H9 (cell line): ENCODE measurements around the gene ST8SIA6. TPM values are rescaled to one million over a fixed set of nuclear protein-coding genes. Genes with fewer than 3 reads are reported as not detected.

ENCODE experiments used
- DNase-seq: peaks from one replicate; pipeline ENCODE4 v3.0.0-alpha.2; 2017
- H2AFZ ChIP-seq: one replicate; pipeline ENCODE4 v1.6.1; 2013; ENCODE audit warnings: mild to moderate bottlenecking, low read length, control low read depth, moderate library complexity
- H2AK5ac ChIP-seq: 2 replicates; pipeline ENCODE4 v1.6.1; 2013; ENCODE audit warnings: low read length, control low read depth, mixed read lengths; ENCODE audit not compliant: insufficient read length
- H2BK120ac ChIP-seq: one replicate; pipeline ENCODE4 v1.6.1; 2013; ENCODE audit warnings: low read depth, mild to moderate bottlenecking, low read length, control low read depth, inconsistent platforms; ENCODE audit not compliant: poor library complexity, severe bottlenecking
- H2BK12ac ChIP-seq: 2 replicates; pipeline ENCODE4 v1.6.1; 2013; ENCODE audit warnings: low read length, control low read depth, mixed read lengths, low read depth; ENCODE audit not compliant: insufficient read length
- H2BK15ac ChIP-seq: 2 replicates; pipeline ENCODE4 v1.6.1; 2013; ENCODE audit warnings: low read depth, low read length, control low read depth
- H2BK20ac ChIP-seq: one replicate; pipeline ENCODE4 v1.6.1; 2013; ENCODE audit warnings: low read depth, mild to moderate bottlenecking, low read length, control low read depth, inconsistent platforms; ENCODE audit not compliant: poor library complexity, severe bottlenecking
- H2BK5ac ChIP-seq: 2 replicates; pipeline ENCODE4 v1.6.1; 2013; ENCODE audit warnings: low read length, control low read depth, mixed read lengths; ENCODE audit not compliant: insufficient read length
- H3K14ac ChIP-seq: 2 replicates; pipeline ENCODE4 v1.6.1; 2013; ENCODE audit warnings: low read length, control low read depth; ENCODE audit not compliant: insufficient read depth
- H3K18ac ChIP-seq: 2 replicates; pipeline ENCODE4 v1.6.1; 2013; ENCODE audit warnings: low read depth, mild to moderate bottlenecking, mixed read lengths, low read length, control low read depth; ENCODE audit not compliant: insufficient read length
- H3K23ac ChIP-seq: 2 replicates; pipeline ENCODE4 v1.6.1; 2013; ENCODE audit warnings: low read length, control low read depth, mixed read lengths, low read depth; ENCODE audit not compliant: insufficient read length
- H3K23me2 ChIP-seq: 2 replicates; pipeline ENCODE4 v1.6.1; 2013; ENCODE audit warnings: low read depth, mild to moderate bottlenecking, mixed read lengths, low read length, control low read depth; ENCODE audit not compliant: insufficient read length, poor library complexity, severe bottlenecking
- H3K27ac ChIP-seq: 2 replicates; pipeline ENCODE4 v1.5.1; 2013; ENCODE audit warnings: low read length, control low read depth, mixed read lengths, low read depth; ENCODE audit not compliant: insufficient read length
- H3K27me3 ChIP-seq: 2 replicates; pipeline ENCODE4 v1.6.1; 2013; ENCODE audit warnings: low read length, control low read depth, inconsistent platforms; ENCODE audit not compliant: insufficient read depth
- H3K4ac ChIP-seq: 2 replicates; pipeline ENCODE4 v1.6.1; 2013; ENCODE audit warnings: low read depth, mild to moderate bottlenecking, control low read depth, inconsistent platforms, low read length, moderate library complexity
- H3K4me1 ChIP-seq: 2 replicates; pipeline ENCODE4 v1.6.1; 2013; ENCODE audit warnings: low read length, control low read depth, inconsistent platforms; ENCODE audit not compliant: insufficient read depth
- H3K4me2 ChIP-seq: 2 replicates; pipeline ENCODE4 v1.6.1; 2013; ENCODE audit warnings: low read length, control low read depth, mixed read lengths; ENCODE audit not compliant: insufficient read length, insufficient read depth
- H3K56ac ChIP-seq: 2 replicates; pipeline ENCODE4 v1.6.1; 2013; ENCODE audit warnings: low read depth, mild to moderate bottlenecking, mixed read lengths, low read length, control low read depth; ENCODE audit not compliant: insufficient read length
- H3K79me1 ChIP-seq: 2 replicates; pipeline ENCODE4 v1.6.1; 2013; ENCODE audit warnings: low read depth, mild to moderate bottlenecking, moderate library complexity, low read length, control low read depth, inconsistent platforms; ENCODE audit not compliant: insufficient read depth, poor library complexity, severe bottlenecking
- H3K79me2 ChIP-seq: 2 replicates; pipeline ENCODE4 v1.6.1; 2013; ENCODE audit warnings: low read length, control low read depth, inconsistent platforms; ENCODE audit not compliant: insufficient read depth
- H3K9ac ChIP-seq: 2 replicates; pipeline ENCODE4 v1.6.1; 2013; ENCODE audit warnings: low read length, control low read depth, mixed read lengths; ENCODE audit not compliant: insufficient read length; ENCODE audit errors: extremely low read depth
- H3K9me3 ChIP-seq: one replicate; pipeline ENCODE4 v1.6.1; 2013; ENCODE audit warnings: low read depth, low read length, inconsistent platforms; ENCODE audit not compliant: control insufficient read depth
- H3T11ph ChIP-seq: one replicate; pipeline ENCODE4 v1.6.1; 2013; ENCODE audit warnings: mild to moderate bottlenecking, low read length, control low read depth, inconsistent platforms
- H4K20me1 ChIP-seq: one replicate; pipeline ENCODE4 v1.6.1; 2013; ENCODE audit not compliant: control insufficient read depth, insufficient read length, insufficient read depth
- H4K5ac ChIP-seq: 2 replicates; pipeline ENCODE4 v1.6.1; 2013; ENCODE audit warnings: low read depth, mild to moderate bottlenecking, mixed read lengths, low read length, control low read depth; ENCODE audit not compliant: insufficient read length
- H4K8ac ChIP-seq: replicated peaks from 2 replicates; pipeline ENCODE4 v1.6.1; 2013; ENCODE audit warnings: low read length, control low read depth, mixed read lengths, low read depth; ENCODE audit not compliant: insufficient read length
- H4K91ac ChIP-seq: 2 replicates; pipeline ENCODE4 v1.6.1; 2013; ENCODE audit warnings: low read depth, mild to moderate bottlenecking, moderate library complexity, mixed read lengths, low read length, control low read depth; ENCODE audit not compliant: insufficient read length
- H3K27ac Mint-ChIP-seq, 3 experiments: 2 replicates in 2 of 3; 3 replicates in 1 of 3; pipeline ENCODE4 v1.8.0; 2020 to 2021; ENCODE audit warnings: mixed read lengths in 3 of 3, mild to moderate bottlenecking in 1 of 3, moderate library complexity in 1 of 3
- H3K27me3 Mint-ChIP-seq: 2 replicates; pipeline ENCODE4 v1.8.0; 2021; ENCODE audit warnings: low read depth, mild to moderate bottlenecking, moderate library complexity, mixed read lengths
- H3K36me3 Mint-ChIP-seq, 3 experiments: 2 replicates in 2 of 3; 3 replicates in 1 of 3; pipeline ENCODE4 v1.8.0; 2020 to 2021; ENCODE audit warnings: low read depth in 3 of 3, mixed read lengths in 3 of 3; ENCODE audit not compliant: insufficient read depth in 1 of 3
- H3K4me1 Mint-ChIP-seq, 2 experiments: 2 replicates each; pipeline ENCODE4 v1.8.0; 2020; ENCODE audit warnings: mixed read lengths in 2 of 2
- H3K4me3 Mint-ChIP-seq, 2 experiments: 2 replicates in 1 of 2; 3 replicates in 1 of 2; pipeline ENCODE4 v1.8.0; 2020 to 2021; ENCODE audit warnings: mild to moderate bottlenecking in 2 of 2, mixed read lengths in 2 of 2, moderate library complexity in 1 of 2
- H3K9me3 Mint-ChIP-seq, 2 experiments: 2 replicates in 1 of 2; 3 replicates in 1 of 2; pipeline ENCODE4 v1.8.0; 2020; ENCODE audit warnings: mild to moderate bottlenecking in 2 of 2, mixed read lengths in 2 of 2, moderate library complexity in 1 of 2
- WGBS: extraction: QIAGEN DNeasy Blood & Tissue Kit; methylation state at CpG from one replicate; pipeline ENCODE4 v1.1.7; 2013; ENCODE audit warnings: missing lambda C conversion rate, low lambda C conversion rate, mixed read lengths; ENCODE audit not compliant: insufficient read length; ENCODE audit errors: extremely low coverage; 5-methylcytosine and 5-hydroxymethylcytosine counted together
- total RNA-seq: library from RNA; stranded (reverse); gene quantifications from 2 replicates; pipeline ENCODE4 v1.2.1, GENCODE V29; 2021
- TF ChIP-seq, protein P1 (sequence below): fragments of 200-600 bp; sonication (generic); conservative IDR thresholded peaks from 3 replicates; pipeline ENCODE4 v1.8.0; 2021; ENCODE audit warnings: antibody characterized with exemption, mild to moderate bottlenecking

Gene ST8SIA6
- total RNA-seq, 1 experiment from 2014 or later, result 0.37 TPM

DNA sequence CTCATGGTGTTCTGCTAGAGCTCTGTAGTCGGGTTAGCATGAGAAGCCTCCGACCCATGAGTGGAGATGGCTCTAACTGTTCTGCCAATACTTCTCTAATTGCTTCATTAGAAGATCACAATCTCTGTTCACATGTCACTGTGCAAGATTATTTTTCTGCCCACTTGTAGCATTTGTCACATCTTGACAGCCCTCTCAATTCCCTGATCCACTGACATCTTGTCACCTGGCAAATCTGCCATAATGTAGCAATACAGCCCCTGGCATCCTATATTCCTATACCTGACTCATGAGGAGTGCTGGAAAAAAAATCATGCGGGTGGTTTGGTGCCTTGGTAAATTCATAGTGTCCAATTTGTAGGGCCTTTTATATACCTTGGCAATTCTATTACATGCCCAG lies 58.4 kb downstream of the ST8SIA6 start:
- H3K23me2 ChIP-seq, result no peaks in the 10 kb centered on the region
- H3K79me1 ChIP-seq, result no peaks in the 10 kb centered on the region
- H3K4me1 ChIP-seq, result no peaks in the 10 kb centered on the region; the same call in 1 of the 2 replicates
- no peak overlapping the region for H3K4me2 ChIP-seq
- no peaks in the 10 kb centered on the region for H3K9me3 ChIP-seq
- H3K56ac ChIP-seq, result no peak overlapping the region
- no peaks in the 10 kb centered on the region for H3K79me2 ChIP-seq
- H3K36me3 Mint-ChIP-seq, result no peaks in the 10 kb centered on the region; a peak in 1 of 7 replicates
- TF ChIP-seq, protein P1, sequence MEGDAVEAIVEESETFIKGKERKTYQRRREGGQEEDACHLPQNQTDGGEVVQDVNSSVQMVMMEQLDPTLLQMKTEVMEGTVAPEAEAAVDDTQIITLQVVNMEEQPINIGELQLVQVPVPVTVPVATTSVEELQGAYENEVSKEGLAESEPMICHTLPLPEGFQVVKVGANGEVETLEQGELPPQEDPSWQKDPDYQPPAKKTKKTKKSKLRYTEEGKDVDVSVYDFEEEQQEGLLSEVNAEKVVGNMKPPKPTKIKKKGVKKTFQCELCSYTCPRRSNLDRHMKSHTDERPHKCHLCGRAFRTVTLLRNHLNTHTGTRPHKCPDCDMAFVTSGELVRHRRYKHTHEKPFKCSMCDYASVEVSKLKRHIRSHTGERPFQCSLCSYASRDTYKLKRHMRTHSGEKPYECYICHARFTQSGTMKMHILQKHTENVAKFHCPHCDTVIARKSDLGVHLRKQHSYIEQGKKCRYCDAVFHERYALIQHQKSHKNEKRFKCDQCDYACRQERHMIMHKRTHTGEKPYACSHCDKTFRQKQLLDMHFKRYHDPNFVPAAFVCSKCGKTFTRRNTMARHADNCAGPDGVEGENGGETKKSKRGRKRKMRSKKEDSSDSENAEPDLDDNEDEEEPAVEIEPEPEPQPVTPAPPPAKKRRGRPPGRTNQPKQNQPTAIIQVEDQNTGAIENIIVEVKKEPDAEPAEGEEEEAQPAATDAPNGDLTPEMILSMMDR, result no peak
- H3K27me3 Mint-ChIP-seq, result no peaks in the 10 kb centered on the region; the same call in 1 of the 2 replicates
- no peak overlapping the region for H4K5ac ChIP-seq
- no peak overlapping the region for H3K27ac ChIP-seq
- H3K18ac ChIP-seq, result no peak overlapping the region
- H2BK5ac ChIP-seq, result no peak overlapping the region
- H2BK12ac ChIP-seq, result no peak overlapping the region
- no peak overlapping the region for H4K8ac ChIP-seq
- H3K9me3 Mint-ChIP-seq, result no peaks in the 10 kb centered on the region
- H3K4me3 Mint-ChIP-seq, result no peak overlapping the region
- peaks cover 0 to 2% of the 10 kb centered on the region in 2 experiments; a peak in 1 of 4 replicates for H3K4me1 Mint-ChIP-seq
- no peak overlapping the region for H2BK120ac ChIP-seq
- no peak overlapping the region for H3T11ph ChIP-seq
- H2BK15ac ChIP-seq, result no peak overlapping the region
- H3K27me3 ChIP-seq, result no peaks in the 10 kb centered on the region
- no peak overlapping the region for H2AK5ac ChIP-seq
- no peak overlapping the region for H2AFZ ChIP-seq
- H3K4ac ChIP-seq, result no peak overlapping the region
- no peak overlapping the region for H3K14ac ChIP-seq
- no peak overlapping the region for H4K91ac ChIP-seq
- no peak overlapping the region for H3K27ac Mint-ChIP-seq
- no CpG with 5 or more reads among the region's 3 CpGs for WGBS
- no peak overlapping the region for H3K9ac ChIP-seq
- H4K20me1 ChIP-seq, result no peaks in the 10 kb centered on the region
- DNase-seq, result no peak
- no peak overlapping the region for H2BK20ac ChIP-seq
- H3K23ac ChIP-seq, result no peak overlapping the region
